Measurements from ENCODE around the gene CEP41.
"Not testable (repeated sequence)": the region's sequence is repeated elsewhere in the genome, so short reads cannot be mapped to it uniquely, and the experiment has no call there.

The CEP41 gene

GRCh38 chr7:130461272-130461671, 20.5 kb upstream of the CEP41 start:
- DNase-seq: no peak

DNA sequence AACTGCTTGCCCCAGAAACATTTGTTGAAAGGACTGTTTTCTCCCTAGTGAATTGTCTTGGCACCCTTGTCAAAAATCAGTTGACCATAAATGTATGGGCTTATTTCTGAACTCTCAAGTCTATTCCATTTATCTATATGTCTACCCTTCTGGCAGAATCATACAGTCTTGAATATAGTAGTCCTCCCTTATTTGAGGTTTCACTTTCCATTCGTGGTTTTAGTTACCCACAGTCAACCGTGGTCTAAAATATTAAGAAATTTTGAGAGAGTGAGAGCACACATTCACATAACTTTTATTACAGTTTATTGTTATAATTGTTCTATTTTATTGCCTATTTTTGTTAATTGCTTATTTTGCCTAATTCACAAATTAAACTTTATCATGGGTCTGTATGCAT, 17.4 kb upstream of the CEP41 start:
- DNase-seq: no peak

GRCh38 chr7:130454959-130455358, 14.1 kb upstream of the CEP41 start:
- DNase-seq: no peak

DNA sequence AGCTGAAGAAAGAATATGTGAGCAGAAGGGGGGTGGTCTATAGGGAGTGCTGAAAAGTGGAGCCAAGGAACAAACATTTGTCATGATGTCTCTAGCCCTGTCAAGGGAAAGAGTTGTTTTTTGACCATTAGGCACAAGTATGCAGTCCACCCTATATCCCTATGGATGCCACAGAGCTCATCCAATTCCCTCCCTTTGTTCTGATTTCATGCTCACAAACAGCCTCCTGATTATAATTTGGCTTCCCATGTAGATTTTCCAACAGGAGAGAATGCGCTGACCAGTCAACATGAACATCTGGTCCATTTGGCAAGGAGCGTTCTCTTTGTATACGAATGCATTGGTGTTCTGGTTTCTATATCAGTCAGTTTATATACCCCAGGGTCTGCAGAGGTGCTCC, 12.1 kb upstream of the CEP41 start:
- DNase-seq: peak; percentile 25

DNA sequence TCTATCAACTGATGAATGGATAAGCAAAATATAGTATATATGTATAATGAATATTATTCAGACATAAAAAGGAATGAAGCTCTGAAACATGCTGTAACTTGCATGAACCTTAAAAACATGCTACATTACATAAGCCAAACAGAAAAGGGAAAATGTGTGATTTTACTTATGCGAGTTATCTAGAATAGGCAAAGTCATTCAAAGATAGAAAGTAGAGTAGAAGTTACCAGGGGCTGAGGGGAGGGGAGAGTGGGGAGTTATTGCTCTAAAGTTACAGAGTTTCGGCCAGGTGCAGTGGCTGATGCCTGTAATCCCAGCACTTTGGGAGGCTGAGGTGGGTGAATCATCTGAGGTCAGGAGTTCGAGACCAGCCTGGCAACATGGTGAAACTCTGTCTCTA, 10.5 kb upstream of the CEP41 start:
- not testable (repeated sequence) for DNase-seq

GRCh38 chr7:130446259-130446658, 5.4 kb upstream of the CEP41 start:
- no peak for DNase-seq

GRCh38 chr7:130444751-130445407, 4.1 kb upstream of the CEP41 start:
- DNase-seq: no peak

GRCh38 chr7:130444234-130444633, 3.4 kb upstream of the CEP41 start:
- peak; percentile 29 for DNase-seq

DNA sequence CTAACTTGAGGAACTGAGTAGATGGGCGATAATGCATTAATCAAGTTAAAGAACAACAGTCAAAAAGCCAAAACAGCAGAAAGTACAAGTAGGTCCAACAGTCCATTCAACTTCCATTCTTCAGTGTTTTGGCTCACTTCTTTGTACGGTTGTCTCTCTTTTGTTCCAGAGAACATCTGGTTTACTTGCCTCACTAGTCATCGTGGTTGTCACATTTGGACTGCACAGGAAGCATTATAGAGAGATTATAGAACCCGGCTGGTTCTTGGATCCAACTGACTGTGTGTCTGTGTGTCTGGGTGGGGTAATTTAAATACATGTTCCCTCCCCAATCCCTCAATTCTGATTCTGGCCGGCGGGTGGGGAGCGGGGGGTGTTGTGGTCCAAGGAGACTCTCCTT, 1.8 kb upstream of the CEP41 start:
- no peak for DNase-seq

GRCh38 chr7:130441408-130441869, 623 bp upstream of the CEP41 start:
- peak; percentile 92 for DNase-seq

- DNase-seq: no peak
Measured at GRCh38 chr7:130436253-130436652, 4.6 kb downstream of the CEP41 start.

- no peak for DNase-seq
Measured at GRCh38 chr7:130435311-130435854, 5.4 kb downstream of the CEP41 start.

- DNase-seq: no peak
Measured at GRCh38 chr7:130433301-130433700, 7.5 kb downstream of the CEP41 start.

DNA sequence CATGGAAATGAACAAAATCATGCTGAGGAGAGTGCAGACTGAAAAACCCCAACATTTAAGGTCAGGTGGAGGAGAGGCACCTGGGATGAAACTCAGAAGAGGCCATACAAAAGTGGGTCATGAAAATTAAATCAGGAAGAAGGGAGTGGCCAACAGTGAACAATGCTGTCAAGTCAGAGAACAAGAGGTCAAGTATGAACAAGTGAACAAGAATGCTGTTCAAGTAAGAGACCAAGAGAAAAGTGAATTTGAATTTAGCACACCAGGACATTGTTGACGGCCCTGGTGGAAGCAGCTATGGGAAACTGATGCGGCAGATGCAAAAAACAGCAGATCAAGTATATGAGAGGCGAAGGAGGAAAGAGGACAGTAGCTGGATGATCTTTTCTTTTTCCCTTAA, 7.9 kb downstream of the CEP41 start:
- DNase-seq: no peak

DNA sequence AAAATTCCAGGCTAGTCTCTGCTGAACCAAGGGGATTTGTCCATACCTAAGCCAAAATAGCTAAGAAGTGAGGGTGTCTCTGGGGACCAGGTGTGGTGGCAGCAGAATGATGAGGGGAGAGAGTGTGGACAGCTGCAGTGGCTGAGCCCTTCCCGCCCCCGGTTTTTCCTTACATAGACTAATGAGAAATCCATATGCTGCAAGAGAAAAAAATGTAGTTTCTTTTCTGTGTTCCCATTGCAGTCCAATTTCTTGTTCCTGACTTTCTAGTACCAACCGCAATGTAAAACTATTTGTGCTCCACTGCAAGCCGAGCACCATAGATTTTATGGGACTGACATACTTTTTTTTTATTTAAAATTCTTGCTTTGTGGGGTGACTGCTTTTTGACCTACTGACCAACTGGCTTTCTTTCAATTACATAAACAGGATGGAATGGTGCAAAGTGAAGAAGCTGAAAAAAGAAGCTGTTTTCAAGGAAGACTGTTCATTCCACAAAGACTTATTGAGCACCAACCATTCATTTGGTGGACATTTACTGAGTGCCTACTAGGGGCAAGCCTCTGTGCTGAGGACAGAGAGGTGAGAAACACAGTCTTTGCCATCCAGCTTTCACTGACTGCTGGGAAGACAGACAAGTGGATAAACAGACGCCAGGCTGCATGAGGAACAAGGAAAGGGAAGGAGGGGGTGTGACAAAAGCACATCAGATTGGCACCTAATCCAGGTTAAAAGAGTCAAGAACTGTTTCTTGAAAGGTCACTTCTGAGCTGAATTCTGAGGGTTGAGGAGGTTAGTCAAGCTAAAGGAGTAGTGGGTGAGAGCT, 9.8 kb downstream of the CEP41 start:
- DNase-seq: peak; percentile 79

DNA sequence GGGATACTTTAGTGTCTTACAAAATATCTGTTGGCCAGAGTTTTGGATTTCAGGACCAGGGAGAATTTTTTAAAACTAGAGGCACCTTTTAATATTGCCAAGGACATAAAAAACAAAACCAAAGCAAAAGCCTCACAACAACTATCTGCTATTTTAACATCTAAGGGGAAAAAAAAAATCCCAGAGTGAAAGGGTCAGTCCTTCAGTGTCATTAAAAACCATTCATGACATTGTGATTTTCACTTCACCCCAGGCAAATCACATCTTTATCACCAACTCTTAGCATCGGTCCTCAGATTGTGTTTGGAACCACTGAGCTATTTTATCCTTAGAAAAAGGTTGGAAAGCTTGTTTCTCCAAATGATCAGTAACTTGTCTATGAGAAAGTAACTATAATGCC, 10.7 kb downstream of the CEP41 start:
- no peak for DNase-seq

GRCh38 chr7:130429019-130429418, 11.8 kb downstream of the CEP41 start:
- peak; percentile 48 for DNase-seq

DNA sequence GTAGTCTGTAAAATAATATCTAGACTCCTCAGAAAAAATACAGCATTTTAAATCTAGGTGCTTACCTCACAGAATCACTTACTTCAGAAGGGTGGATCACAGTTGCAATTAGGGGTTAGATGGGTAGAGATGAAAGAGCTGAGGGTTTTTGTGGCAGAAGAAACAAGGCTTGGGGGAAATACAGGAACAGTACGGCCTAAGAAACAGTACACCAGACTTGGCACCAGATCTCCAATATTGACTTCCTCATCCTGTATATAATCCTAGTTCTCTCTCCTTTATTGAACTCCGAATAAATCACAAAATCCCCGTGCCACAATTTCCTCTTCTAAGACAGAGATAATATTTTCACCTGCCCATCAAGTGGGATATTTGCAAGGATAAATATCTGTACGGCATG, 14.3 kb downstream of the CEP41 start:
- no peak for DNase-seq

DNA sequence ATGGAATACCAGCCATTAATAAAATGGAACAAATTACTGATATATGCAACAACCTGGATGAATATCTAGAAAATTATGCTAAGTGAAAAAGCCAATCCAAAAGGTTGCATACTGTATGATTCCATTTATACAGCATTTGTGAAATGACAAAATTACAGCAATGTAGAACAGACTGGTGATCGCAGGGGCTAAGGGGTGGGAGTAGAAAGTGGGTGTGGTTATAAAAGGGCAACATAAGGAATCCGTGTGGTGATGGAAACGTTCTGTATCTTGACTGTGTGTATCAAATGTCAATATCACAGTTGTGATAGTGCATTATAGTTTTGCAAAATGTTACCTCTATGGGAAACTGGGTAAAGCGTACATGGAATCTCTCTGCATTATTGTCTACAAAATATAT, 15.0 kb downstream of the CEP41 start:
- DNase-seq: no peak

DNA sequence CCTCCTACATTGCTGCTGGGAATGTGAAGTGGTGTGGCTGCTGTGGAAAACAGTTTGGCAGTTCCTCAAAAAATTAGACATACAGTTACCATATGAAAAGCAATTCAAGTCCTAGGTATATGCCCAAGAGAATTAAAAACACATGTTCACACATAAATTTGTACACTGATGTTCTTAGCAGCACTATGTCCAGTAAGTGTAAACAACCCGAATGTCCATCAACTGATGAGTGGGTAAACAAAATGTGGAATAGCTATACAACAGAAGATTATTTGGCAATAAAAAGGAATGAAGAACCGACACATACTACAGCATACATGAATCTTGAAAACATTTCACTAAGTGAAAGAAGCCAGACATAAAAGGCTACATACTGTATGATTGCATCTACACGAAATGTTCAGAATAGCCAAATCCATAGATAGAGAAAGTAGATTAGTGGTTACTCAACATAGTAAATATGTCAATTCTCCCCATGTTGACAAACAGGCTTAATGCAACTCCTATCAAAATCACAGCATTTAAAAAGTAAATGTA, 17.2 kb downstream of the CEP41 start:
- no peak for DNase-seq

- DNase-seq: no peak
Measured at GRCh38 chr7:130421684-130422083, 19.1 kb downstream of the CEP41 start.

GRCh38 chr7:130420943-130421578, 19.8 kb downstream of the CEP41 start:
- DNase-seq: peak; percentile 44

DNA sequence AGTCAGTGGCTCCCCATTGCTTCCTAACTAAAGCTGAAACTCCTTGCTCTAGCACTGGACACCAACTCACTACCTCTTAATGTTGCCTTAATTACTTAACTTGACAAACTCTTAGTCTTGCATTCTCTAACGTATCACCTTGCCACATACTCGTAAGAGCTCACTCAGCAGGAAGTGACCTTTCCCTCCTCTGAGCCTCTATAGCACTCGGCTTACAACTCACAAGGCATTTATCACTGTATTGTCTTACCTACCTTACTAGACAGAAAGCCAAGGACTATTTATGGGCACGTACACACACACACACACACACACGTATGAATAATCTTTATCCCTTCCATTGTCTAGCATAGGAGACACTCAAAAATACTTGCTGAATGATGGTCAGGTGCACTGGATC, 21.2 kb downstream of the CEP41 start:
- no peak for DNase-seq
